ENCODE data around the gene FGD3. TPM values are rescaled to one million over a fixed set of nuclear protein-coding genes. Genes with fewer than 3 reads are reported as not detected.

Gene FGD3
- total RNA-seq, 1 experiment from 2014 or later: not detected

GRCh38 chr9:92970467-92970923, 23.2 kb downstream of the FGD3 start:
- ChIA-PET CTCF (no interaction called here), POLR2A (no interaction called here)
- H3K36me3 Mint-ChIP-seq (ENCODE audit: insufficient read depth, unreplicated experiment): peaks cover 12% of the 10 kb centered on the region
- no peak overlapping the region for H3K4me3 Mint-ChIP-seq (ENCODE audit: unreplicated experiment)
- TF ChIP-seq, protein P1, sequence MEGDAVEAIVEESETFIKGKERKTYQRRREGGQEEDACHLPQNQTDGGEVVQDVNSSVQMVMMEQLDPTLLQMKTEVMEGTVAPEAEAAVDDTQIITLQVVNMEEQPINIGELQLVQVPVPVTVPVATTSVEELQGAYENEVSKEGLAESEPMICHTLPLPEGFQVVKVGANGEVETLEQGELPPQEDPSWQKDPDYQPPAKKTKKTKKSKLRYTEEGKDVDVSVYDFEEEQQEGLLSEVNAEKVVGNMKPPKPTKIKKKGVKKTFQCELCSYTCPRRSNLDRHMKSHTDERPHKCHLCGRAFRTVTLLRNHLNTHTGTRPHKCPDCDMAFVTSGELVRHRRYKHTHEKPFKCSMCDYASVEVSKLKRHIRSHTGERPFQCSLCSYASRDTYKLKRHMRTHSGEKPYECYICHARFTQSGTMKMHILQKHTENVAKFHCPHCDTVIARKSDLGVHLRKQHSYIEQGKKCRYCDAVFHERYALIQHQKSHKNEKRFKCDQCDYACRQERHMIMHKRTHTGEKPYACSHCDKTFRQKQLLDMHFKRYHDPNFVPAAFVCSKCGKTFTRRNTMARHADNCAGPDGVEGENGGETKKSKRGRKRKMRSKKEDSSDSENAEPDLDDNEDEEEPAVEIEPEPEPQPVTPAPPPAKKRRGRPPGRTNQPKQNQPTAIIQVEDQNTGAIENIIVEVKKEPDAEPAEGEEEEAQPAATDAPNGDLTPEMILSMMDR (IDR thresholded peaks at IDR 0.05; ENCODE audit: unreplicated experiment): no peak
- H3K27ac Mint-ChIP-seq (ENCODE audit: low read depth, unreplicated experiment): no peak overlapping the region
- no peaks in the 10 kb centered on the region for H3K4me1 Mint-ChIP-seq (ENCODE audit: insufficient read depth, unreplicated experiment)
- H3K27me3 Mint-ChIP-seq (ENCODE audit: insufficient read depth, unreplicated experiment): no peaks in the 10 kb centered on the region
- DNase-seq (ENCODE audit: unreplicated experiment): peak; percentile 59
- no TSS peak for BruUV-seq (replicated peaks)
- intact Hi-C loops (cut with micrococcal nuclease): no loop called here
- H3K9me3 Mint-ChIP-seq (ENCODE audit: unreplicated experiment): no peaks in the 10 kb centered on the region

DNA sequence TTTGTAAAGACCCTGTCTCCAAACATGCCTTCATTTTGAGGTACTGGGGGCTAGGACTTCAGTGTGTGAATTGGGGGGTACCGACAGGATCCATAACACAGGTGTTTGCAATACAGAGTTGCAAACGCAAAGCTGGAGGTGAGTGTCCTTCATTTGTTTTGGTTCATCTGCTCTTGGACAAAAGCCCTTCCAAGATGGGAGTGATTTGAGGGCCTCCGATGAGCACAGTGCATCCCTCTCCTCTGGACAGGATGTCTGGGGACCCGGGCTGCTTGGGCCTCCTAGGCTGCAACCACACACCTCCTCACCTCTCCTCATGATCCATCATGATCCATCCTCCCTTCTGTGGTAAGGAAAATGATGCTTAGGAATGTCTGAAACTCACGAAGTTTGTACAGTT, 23.8 kb downstream of the FGD3 start:
- H3K27me3 Mint-ChIP-seq (ENCODE audit: insufficient read depth, unreplicated experiment): no peaks in the 10 kb centered on the region
- H3K4me1 Mint-ChIP-seq (ENCODE audit: insufficient read depth, unreplicated experiment): no peaks in the 10 kb centered on the region
- ChIA-PET CTCF (interaction anchor here (1.2 kb wide), 1 partner anchor 14 kb away, joined by 4 read pairs; no protein-coding TSS in a partner anchor), POLR2A (interaction anchor here (0.6 kb wide), 1 partner anchor 509 kb away, joined by 3 read pairs; no protein-coding TSS in a partner anchor)
- no peaks in the 10 kb centered on the region for H3K9me3 Mint-ChIP-seq (ENCODE audit: unreplicated experiment)
- no peak overlapping the region for H3K27ac Mint-ChIP-seq (ENCODE audit: low read depth, unreplicated experiment)
- TF ChIP-seq, protein P1 (IDR thresholded peaks at IDR 0.05; ENCODE audit: unreplicated experiment): no peak
- DNase-seq (ENCODE audit: unreplicated experiment): no peak
- intact Hi-C loops (cut with micrococcal nuclease): no loop called here
- no peak overlapping the region for H3K4me3 Mint-ChIP-seq (ENCODE audit: unreplicated experiment)
- BruUV-seq (replicated peaks): no TSS peak
- peaks cover 12% of the 10 kb centered on the region for H3K36me3 Mint-ChIP-seq (ENCODE audit: insufficient read depth, unreplicated experiment)

DNA sequence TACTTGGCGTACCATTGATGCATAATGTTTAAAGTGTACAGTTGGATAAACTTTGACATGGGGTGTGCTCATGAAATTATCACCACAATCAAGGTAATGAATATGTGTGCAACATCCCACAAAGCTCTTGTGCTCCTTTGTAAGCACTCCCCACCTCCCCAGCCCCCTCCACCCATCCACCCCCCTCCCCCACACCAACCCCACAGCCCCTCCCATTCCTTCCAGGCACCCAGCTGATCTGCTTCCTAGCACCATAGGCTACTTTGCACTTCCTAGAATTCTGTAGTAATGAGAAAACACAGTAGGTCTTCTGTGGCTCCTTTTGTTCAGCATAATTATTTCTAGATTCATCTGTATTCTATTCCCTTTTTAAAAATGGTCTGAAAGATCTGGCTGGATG, 24.5 kb downstream of the FGD3 start:
- no peak for DNase-seq (ENCODE audit: unreplicated experiment)
- Mint-ChIP-seq H3K4me1 (ENCODE audit: insufficient read depth, unreplicated experiment) (no peaks in the 10 kb centered on the region), H3K4me3 (ENCODE audit: unreplicated experiment) (no peak overlapping the region), H3K36me3 (ENCODE audit: insufficient read depth, unreplicated experiment) (peaks cover 12% of the 10 kb centered on the region), H3K9me3 (ENCODE audit: unreplicated experiment) (no peaks in the 10 kb centered on the region), H3K27me3 (ENCODE audit: insufficient read depth, unreplicated experiment) (no peaks in the 10 kb centered on the region), H3K27ac (ENCODE audit: low read depth, unreplicated experiment) (no peak overlapping the region)
- BruUV-seq (replicated peaks): no TSS peak
- ChIA-PET CTCF (interaction anchor here (1.2 kb wide), 1 partner anchor 15 kb away, joined by 4 read pairs; no protein-coding TSS in a partner anchor), POLR2A (no interaction called here)
- TF ChIP-seq, protein P1 (IDR thresholded peaks at IDR 0.05; ENCODE audit: unreplicated experiment): no peak
- intact Hi-C loops (cut with micrococcal nuclease): no loop called here

GRCh38 chr9:92973700-92974099, 26.4 kb downstream of the FGD3 start:
- Mint-ChIP-seq H3K4me1 (ENCODE audit: insufficient read depth, unreplicated experiment) (no peaks in the 10 kb centered on the region), H3K27me3 (ENCODE audit: insufficient read depth, unreplicated experiment) (no peaks in the 10 kb centered on the region), H3K4me3 (ENCODE audit: unreplicated experiment) (no peak overlapping the region), H3K9me3 (ENCODE audit: unreplicated experiment) (no peaks in the 10 kb centered on the region), H3K36me3 (ENCODE audit: insufficient read depth, unreplicated experiment) (peaks cover 5% of the 10 kb centered on the region), H3K27ac (ENCODE audit: low read depth, unreplicated experiment) (no peak overlapping the region)
- TF ChIP-seq, protein P1 (IDR thresholded peaks at IDR 0.05; ENCODE audit: unreplicated experiment): no peak
- POLR2A ChIA-PET: interaction anchor here (0.7 kb wide), 1 partner anchor 1676 kb away, joined by 3 read pairs; no protein-coding TSS in a partner anchor
- intact Hi-C loops (cut with micrococcal nuclease): no loop called here
- no TSS peak for BruUV-seq (replicated peaks)
- no peak for DNase-seq (ENCODE audit: unreplicated experiment)
- CTCF ChIA-PET: interaction anchor here (0.7 to 0.8 kb wide), 2 partner anchors 135 to 327 kb away, joined by 3 to 4 read pairs; no protein-coding TSS in a partner anchor

Data from MCF 10A (cell line).